DMS 273 (cell line): Measurements from ENCODE around the gene CHCHD1.
"Not testable (repeated sequence)": the region's sequence is repeated elsewhere in the genome, so short reads cannot be mapped to it uniquely, and the experiment has no call there.

Experiments used
- DNase-seq: peaks from one replicate; lab custom pipeline; 2025; ENCODE audit not compliant: unreplicated experiment; lab: John Stamatoyannopoulos, UW

Gene CHCHD1

GRCh38 chr10:73768881-73769280, 13.0 kb upstream of the CHCHD1 start:
- no peak for DNase-seq

GRCh38 chr10:73769396-73769795, 12.5 kb upstream of the CHCHD1 start:
- no peak for DNase-seq

GRCh38 chr10:73771722-73772280, 10.0 kb upstream of the CHCHD1 start:
- peak; percentile 77 for DNase-seq

- peak; percentile 81 for DNase-seq
Observed at GRCh38 chr10:73772281-73773151, 9.3 kb upstream of the CHCHD1 start.

GRCh38 chr10:73773152-73773879, 8.5 kb upstream of the CHCHD1 start:
- DNase-seq: peak; percentile 33

- peak; percentile 65 for DNase-seq
Observed at GRCh38 chr10:73774637-73775036, 7.2 kb upstream of the CHCHD1 start.

GRCh38 chr10:73779018-73779417, 2.8 kb upstream of the CHCHD1 start:
- DNase-seq: no peak

GRCh38 chr10:73779539-73780197, 2.2 kb upstream of the CHCHD1 start:
- no peak for DNase-seq

GRCh38 chr10:73780301-73780700, 1.5 kb upstream of the CHCHD1 start:
- no peak for DNase-seq

GRCh38 chr10:73780966-73781365, 882 bp upstream of the CHCHD1 start:
- DNase-seq: no peak

- no peak for DNase-seq
Observed at GRCh38 chr10:73781548-73781878, 335 bp upstream of the CHCHD1 start.

- no peak for DNase-seq
Observed at GRCh38 chr10:73782749-73783085, 869 bp downstream of the CHCHD1 start.

GRCh38 chr10:73785211-73785720, 3.4 kb downstream of the CHCHD1 start, which contains the start of gene ZSWIM8:
Gene ZSWIM8 (plus strand): TSS chr10:73785606. CDS start chr10:73785879, 273 bp downstream.
- DNase-seq: peak; percentile 93

- peak; percentile 41 for DNase-seq
Observed at GRCh38 chr10:73785721-73786511, 4.1 kb downstream of the CHCHD1 start.

- no peak for DNase-seq
Observed at GRCh38 chr10:73786512-73786885, 4.7 kb downstream of the CHCHD1 start.

GRCh38 chr10:73787031-73787800, 5.4 kb downstream of the CHCHD1 start:
- DNase-seq: not testable (repeated sequence)

GRCh38 chr10:73788864-73789658, 7.2 kb downstream of the CHCHD1 start:
- DNase-seq: no peak

- DNase-seq: no peak
Observed at GRCh38 chr10:73789659-73790055, 7.8 kb downstream of the CHCHD1 start.
